Prostate gland (tissue), 2 donors: ENCODE measurements around the gene GABRG3.

Experiments used
- POLR2A ChIP-seq: fragments of 450-650 bp; IDR thresholded peaks from one replicate; pipeline ENCODE4 v1.6.1; 2016; ENCODE audit warnings: antibody characterized with exemption, mild to moderate bottlenecking
- POLR2AphosphoS5 ChIP-seq: sonication (generic); formaldehyde crosslinking; IDR thresholded peaks from one replicate; pipeline ENCODE4 v1.6.1; 2017; ENCODE audit warnings: antibody characterized with exemption
- TF ChIP-seq, protein P1 (sequence below), 4 experiments: fragments of 200-600 bp in 2 of 4; fragments of 450-650 bp in 2 of 4; sonication (generic) in 2 of 4; IDR thresholded peaks; 1 replicate in 3 of 4; 2 replicates in 1 of 4; pipeline ENCODE4 v1.5.1; 2016 to 2019; ENCODE audit warnings: antibody characterized with exemption in 4 of 4, mild to moderate bottlenecking in 2 of 4, moderate library complexity in 2 of 4

DNA sequence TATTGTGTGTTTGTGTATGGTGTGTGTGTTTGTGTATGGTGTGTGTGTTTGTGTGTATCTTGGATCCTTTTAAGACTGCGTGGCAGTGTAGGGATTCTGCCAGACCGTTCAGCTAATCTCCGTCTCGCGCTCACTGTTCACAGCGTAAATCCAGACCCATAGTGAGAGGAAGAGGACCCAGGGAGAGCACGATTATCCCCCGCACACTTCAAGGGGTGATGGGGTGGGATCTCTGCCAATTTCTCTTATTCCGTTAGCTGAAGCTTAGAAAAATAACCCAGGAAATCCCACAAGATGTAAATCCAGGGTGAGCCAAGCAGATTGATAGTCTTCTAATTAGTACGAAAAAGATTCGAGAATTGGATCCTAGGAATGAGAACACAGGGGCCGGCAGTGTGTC lies 381.2 kb downstream of the GABRG3 start:
- TF ChIP-seq, protein P1, sequence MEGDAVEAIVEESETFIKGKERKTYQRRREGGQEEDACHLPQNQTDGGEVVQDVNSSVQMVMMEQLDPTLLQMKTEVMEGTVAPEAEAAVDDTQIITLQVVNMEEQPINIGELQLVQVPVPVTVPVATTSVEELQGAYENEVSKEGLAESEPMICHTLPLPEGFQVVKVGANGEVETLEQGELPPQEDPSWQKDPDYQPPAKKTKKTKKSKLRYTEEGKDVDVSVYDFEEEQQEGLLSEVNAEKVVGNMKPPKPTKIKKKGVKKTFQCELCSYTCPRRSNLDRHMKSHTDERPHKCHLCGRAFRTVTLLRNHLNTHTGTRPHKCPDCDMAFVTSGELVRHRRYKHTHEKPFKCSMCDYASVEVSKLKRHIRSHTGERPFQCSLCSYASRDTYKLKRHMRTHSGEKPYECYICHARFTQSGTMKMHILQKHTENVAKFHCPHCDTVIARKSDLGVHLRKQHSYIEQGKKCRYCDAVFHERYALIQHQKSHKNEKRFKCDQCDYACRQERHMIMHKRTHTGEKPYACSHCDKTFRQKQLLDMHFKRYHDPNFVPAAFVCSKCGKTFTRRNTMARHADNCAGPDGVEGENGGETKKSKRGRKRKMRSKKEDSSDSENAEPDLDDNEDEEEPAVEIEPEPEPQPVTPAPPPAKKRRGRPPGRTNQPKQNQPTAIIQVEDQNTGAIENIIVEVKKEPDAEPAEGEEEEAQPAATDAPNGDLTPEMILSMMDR (IDR thresholded peaks at IDR 0.05) = no peak
- no peak for TF ChIP-seq POLR2A
- no peak for TF ChIP-seq POLR2AphosphoS5
